Stimulated activated CD8-positive, alpha-beta memory T cell treated with anti-CD3 and anti-CD28 coated beads, Interleukin-4, amount 100 ng/mL, for 4 hours (primary cell): Measurements from ENCODE around the gene NR4A3.
A peak's percentile ranks its signal among the peaks of the same experiment; 100 is the strongest.
"Not testable (repeated sequence)": the region's sequence is repeated elsewhere in the genome, so short reads cannot be mapped to it uniquely, and the experiment has no call there.

Experiments
- DNase-seq, 2 donors: peaks; one replicate each; pipeline ENCODE4 v3.0.0-alpha.2; 2020; ENCODE audit warnings: low read depth in 2 of 2, low spot score in 1 of 2

Gene NR4A3

GRCh38 chr9:99821396-99822108 is at the start of gene NR4A3:
Gene NR4A3, plus strand, starts transcription at chr9:99821885. Its CDS starts 6,158 bp downstream, at chr9:99828043.
- peak; percentile 74 to 82 for DNase-seq

- no peak for DNase-seq
Observed at GRCh38 chr9:99773468-99774138, 48.1 kb upstream of the NR4A3 start.

DNA sequence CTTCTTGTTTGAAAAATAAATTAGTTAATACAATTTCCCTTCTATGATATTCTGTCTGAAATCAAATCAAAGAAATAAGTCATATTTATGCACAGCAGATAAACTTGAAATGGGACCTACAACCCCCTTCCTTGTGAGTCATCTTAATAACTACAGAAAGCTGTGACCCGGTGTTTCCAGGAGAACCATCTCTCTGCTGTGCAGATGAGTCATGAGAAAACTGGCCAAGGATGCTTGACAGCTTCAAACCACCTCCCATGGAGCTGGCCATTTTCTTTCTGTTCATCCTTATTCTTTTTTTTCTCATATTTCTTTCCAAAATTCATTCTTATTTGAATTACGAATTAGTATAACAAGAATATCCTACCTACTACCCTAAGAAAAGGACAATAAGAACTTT is 43.4 kb upstream of the NR4A3 start:
- no peak for DNase-seq

DNA sequence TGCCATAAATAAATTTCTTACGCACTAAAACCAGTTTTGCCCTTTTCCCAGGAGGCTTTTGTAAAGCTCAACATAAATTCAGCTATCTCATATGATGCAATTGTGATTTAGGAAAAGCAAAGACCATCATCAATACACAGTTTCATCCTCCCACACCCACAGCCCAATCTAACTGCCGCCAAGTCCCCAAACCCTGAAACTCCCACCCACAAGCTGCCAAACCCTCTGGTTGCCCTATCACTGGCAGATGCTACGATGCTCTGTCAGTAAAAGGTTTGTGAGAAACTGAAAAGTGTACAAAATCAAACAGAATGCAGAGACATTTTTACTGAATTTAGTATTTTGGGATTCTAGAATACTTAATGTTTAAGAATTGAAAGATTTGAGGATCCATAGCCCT is 42.8 kb upstream of the NR4A3 start:
- no peak for DNase-seq

GRCh38 chr9:99779277-99779676 is 42.4 kb upstream of the NR4A3 start:
- DNase-seq: no peak

GRCh38 chr9:99782349-99782748 is 39.3 kb upstream of the NR4A3 start:
- DNase-seq: not testable (repeated sequence)

GRCh38 chr9:99782962-99783718 is 38.5 kb upstream of the NR4A3 start:
- DNase-seq: no peak

DNA sequence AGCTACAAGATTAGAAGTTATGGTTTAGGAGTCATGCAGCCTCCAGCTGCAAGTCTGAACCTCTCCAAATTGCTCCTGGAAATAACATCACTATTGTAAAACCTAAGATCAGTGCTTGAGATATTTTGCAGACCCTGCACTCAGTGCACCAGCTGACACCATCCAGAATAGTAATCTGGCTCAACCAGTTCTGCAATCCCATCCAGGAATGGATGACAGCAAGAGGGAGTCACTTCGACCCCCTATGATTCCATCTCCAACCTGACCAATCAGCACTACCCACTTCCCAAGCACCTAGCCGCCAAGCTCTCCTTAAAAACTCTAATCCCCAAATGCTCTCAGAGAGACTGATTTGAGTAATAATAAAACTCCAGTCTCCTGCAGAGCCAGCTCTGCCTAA is 37.9 kb upstream of the NR4A3 start:
- no peak for DNase-seq

DNA sequence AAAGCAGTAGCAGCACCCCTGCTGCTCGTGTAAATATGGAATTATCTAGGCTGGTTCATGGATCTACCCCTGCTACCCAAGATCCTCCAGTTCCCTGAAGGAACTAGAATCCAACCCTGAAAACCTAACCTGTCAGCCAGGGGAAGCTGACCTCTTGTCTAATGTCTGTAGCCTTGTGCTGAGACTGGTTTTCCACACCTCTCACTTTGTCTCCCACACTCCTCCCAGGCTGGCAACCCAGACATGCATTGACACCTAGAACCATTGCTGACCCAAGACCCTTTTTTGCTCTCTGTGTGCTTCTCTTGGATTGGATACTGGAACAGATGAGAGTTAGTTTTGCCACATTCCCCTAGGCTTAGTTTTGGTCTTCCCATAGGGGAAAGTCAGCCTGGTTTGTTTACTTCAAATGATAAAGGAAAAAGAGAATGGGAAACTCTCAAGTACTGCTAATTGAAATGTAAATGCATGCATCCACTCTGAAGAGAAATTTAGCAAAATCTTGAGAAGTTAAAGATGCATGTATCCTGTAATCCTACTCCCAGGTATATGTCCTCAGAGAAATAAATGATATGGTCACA is 36.6 kb upstream of the NR4A3 start:
- no peak for DNase-seq

DNA sequence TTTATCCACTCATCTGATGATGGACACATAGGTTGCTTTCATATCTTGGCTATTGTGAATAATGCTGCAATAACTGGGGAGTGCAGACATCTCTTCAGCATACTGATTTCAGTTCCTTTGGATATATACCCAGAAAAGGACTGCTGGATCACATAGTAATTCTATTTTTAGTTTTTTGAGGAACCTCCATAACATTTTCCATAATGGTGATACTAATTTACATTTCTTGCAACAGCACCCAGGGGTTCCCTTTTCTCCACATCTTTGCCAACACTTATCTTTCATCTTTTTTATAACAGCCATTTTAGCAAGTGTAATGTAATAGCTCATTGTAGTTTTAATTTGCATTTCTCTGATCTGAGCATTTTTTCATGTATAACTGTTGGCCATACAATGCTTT is 34.1 kb upstream of the NR4A3 start:
- DNase-seq: no peak

DNA sequence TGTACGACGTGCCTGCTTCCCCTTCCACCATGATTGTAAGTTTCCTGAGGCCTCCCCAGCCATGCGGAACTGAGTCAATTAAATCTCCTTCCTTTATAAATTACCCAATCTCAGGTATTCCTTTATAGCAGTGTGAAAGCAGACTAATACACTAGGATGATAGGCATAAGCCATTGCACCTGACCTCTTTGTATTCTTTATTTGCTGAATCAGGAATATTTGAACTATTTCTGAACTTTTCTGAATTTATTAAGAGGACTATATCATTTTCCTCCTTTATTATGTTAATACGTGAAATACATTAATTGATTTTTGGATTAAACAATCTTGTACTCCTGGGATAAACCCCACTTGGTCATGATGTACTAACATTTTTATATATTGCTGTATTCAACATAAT is 28.2 kb upstream of the NR4A3 start:
- no peak for DNase-seq

GRCh38 chr9:99796231-99796630 is 25.5 kb upstream of the NR4A3 start:
- no peak for DNase-seq

DNA sequence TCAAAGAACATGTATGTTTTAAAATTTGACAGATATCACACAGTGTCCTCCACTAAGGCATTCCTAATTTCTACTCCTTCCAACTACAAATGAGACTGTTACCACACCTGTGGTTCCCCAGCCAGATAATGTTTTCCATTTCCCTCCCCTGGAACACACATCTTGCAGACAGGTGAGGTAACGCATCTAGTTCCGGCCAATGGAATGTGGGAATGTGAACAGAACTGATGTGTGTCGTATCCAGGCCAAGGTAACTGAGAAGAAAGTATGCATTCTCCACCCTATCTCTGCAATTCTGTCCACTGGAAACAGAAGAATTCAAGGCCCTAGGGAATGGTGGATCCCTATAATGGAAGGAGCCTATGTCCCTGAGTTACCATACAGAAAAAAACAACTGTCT is 19.9 kb upstream of the NR4A3 start:
- no peak for DNase-seq

DNA sequence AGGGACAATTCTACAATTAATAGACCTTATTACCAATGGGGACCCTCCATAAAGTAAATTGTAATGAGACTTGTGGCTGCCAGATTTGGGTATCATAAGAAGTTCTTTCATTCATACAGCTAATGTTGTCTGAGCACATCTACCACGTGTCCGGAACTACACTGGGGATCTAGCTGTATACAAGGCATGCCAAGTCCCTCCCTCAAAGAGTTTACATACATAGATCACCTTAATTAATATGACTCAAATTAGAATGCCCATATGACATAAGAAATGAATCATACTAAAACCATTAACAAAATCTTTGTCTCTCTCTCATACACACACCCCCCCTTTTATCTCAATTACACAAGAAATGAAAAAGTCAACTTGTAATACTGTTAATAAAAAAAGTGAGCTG is 18.0 kb upstream of the NR4A3 start:
- DNase-seq: no peak

DNA sequence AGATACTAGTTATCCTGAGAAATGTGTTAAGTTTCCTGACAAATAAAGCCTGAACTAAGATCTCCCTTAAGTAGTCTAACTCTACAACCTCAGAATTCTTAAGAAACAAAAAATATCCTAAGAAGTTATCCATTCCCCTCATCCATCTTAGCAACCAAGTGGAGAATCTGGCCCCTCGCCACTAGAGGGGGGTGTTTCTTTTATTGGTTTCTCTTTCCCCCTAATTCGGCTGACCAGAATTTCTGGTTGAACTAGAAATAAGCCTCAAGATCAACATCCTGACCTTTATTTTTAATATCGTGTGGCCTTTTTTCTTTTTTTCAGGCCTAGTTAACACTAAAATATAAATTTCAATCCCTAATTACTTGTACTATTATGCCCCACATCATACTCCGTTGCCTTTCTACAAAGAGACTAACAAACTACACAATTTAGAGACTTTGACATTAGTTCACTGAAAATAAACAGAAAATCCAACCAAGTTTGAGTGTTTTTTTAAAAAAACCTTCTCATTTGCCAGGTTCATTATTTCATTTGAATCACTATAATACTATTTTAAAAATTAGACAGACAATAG is 14.3 kb upstream of the NR4A3 start:
- peak; percentile 42 to 51 for DNase-seq

DNA sequence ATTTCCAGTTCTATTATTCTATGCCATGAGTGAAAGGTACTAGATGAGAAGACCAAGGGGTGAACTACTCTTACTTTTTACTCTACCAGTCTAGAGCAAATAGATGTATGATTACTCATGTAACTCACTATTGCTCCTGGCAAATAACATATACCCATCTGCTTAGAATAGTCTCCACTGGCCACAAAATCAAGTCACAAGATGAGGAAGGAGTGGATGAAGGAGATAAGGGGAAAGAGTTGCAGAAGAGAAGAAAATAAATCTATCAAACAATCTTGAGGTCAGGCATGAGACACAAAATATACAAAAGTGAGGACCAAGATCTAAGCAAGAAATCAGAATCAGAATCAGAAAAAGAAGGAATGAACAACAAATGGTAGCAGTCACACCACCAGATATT is 13.7 kb upstream of the NR4A3 start:
- no peak for DNase-seq

- DNase-seq: no peak
Observed at GRCh38 chr9:99808454-99808853, 13.2 kb upstream of the NR4A3 start.

- no peak for DNase-seq
Observed at GRCh38 chr9:99809586-99810319, 11.9 kb upstream of the NR4A3 start.

DNA sequence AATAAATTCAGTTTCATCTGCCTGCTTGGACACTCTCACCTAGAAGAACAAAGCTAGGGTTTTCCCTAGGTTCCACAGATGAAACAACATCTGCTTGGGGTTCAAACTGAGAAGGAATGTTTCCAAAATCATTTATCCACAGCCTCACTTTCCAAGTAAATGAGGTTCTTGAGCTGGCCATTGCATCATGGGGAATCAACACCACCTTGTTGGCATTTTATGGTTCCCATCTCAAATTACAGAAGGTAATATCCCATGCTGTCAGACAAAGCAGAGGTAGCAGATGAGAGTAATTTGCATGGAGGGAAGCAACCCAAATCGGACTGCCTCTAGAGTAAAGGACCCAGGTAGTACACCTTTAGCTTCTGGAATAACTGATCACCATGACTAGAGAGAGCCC is 10.5 kb upstream of the NR4A3 start:
- no peak for DNase-seq

- no peak for DNase-seq
Observed at GRCh38 chr9:99811598-99812383, 9.9 kb upstream of the NR4A3 start.
